NCI-H2171 treated with DMSO at 0.1 percent for 48 hours (cell line): ENCODE results near the gene MRPS33.
"Not testable (repeated sequence)": the region's sequence is repeated elsewhere in the genome, so short reads cannot be mapped to it uniquely, and the experiment has no call there.

Source experiments
- DNase-seq: peaks from one replicate; lab custom pipeline; 2025; lab: John Stamatoyannopoulos, UW

The MRPS33 gene

DNA sequence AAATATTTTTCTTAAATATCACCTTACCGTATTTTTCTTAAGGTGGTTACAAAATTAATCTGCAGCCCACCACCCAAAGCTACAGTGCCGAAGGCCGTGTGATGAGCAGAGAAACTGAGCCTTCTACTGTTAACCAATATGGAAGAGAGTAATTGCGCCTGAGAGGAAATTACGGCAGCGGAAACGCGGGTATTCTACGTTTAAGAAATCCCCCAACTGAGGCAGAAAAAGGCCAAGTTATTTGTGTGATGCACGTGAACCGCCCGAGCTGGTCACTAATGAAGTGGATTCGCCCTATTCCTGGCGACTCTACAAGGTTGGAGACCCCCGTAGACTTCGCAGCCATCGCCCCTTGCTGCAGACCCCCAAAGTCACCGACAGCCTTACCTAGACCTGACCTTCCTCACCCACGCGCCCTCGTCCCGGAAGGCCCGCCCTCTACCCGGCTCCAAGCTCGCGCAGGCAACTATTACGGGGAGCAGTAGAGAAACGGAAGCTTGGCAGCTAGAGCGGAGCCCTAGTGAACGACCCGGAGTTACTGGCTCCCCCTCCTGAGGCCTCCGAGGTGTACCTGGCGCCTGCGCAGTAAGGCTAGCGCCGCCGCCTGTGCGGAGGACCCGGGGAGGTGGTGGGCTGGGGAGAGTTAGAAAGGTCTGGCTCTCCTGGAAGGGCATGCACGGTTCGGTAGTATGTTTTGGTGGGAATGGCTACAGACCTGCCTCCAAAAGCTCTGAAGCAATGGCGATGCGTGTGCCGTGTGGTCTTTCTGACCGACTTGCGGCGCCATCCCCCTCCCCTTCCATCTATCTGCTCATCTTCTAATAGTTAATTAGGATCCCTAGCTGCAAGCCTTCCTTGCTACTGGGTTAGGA lies at the start of gene MRPS33:
TSS of gene MRPS33 (minus strand) at position 429 of the 872 bp plus-strand sequence. CDS start 4,319 bp downstream, outside the sequence.
- peak; percentile 99 for DNase-seq

DNA sequence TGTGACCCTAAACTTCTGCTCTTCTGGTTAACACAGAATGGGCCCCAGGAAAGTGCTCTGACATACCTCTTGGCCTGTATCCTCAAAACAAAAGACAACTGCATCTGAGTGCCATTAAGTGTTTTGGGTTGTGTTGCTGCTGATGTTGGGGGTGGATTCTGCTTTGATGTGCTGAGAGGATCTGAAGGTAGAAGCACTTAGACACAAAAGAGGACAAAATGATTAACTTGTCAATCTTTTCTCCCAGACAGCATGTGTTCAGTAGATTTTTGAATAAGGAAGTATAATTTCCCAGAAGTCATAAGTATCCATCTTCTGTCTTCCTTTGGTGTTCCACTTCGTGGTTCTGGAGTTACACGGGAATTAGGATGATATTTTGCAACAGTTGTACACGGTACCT lies 43.0 kb upstream of the MRPS33 start:
- no peak for DNase-seq

DNA sequence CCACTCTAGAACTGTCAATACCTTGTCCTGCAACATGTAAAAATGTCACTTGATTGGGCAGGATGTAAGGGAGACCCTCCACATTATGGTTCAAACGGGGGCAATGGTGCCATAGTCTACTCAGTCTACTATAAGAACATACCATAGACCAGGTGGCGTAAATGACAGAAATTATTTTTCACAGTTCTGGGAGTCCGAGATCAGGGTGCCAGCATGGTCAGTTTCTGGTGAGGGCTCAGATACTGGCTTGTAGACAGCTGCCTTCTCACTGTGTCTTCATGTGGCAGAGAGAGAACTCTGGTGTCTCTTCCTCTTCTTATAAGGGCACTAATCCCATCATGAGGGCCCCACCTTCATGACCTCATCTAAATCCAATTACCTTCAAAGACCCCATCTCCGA lies 40.4 kb upstream of the MRPS33 start:
- DNase-seq = no peak

DNA sequence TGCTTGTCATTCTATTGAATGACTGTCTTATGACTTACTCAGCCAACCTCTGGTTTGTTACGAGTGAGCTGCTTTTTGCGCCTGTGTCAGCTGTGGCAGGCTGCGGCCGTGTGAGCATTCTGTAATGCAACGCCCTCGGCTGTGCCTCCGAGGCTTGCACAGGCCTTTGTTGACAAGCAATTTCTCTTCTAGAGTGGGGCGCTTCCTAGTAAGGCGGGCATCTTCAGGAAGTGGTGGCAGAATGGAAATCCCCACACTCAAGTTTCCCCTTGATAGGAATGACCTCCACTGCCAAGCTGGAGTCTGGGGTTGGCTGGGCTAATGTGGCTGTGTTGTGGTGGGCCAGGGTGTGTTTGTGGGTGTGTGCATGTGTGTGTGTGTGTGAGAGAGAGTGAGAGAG lies 38.9 kb upstream of the MRPS33 start:
- DNase-seq = no peak

DNA sequence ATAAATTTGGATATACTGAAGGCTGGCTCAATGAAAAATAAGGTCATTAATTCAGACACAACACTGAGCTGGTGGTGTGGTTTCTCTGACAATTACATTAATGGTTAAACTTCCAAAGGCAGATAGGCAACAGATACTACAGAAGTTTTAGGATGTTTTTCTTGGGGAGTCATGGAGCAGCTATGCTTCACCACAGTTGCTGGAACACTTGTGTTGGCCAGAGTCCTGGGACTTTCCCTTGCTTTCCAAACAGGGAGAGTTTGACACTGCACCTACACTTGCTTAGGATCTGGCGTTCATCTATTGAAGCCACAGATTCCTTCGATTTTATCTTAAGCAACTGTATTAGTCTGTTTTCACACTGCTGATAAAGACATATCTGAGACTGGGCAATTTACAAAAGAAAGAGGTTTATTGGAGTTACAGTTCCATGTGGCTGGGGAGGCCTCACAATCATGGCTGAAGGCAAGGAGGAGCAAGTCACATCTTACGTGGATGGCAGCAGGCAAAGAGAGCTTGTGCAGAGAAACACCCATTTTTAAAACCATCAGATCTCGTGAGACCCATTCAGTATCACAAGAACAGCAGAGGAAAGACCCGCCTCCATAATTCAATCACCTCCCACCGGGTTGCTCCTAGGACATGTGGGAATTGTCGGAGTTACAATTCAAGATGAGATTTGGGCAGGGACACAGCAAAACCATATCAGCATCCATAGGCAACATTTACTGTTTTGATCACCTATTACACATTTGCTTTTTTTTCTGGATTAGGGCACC lies 31.3 kb upstream of the MRPS33 start:
- no peak for DNase-seq

DNA sequence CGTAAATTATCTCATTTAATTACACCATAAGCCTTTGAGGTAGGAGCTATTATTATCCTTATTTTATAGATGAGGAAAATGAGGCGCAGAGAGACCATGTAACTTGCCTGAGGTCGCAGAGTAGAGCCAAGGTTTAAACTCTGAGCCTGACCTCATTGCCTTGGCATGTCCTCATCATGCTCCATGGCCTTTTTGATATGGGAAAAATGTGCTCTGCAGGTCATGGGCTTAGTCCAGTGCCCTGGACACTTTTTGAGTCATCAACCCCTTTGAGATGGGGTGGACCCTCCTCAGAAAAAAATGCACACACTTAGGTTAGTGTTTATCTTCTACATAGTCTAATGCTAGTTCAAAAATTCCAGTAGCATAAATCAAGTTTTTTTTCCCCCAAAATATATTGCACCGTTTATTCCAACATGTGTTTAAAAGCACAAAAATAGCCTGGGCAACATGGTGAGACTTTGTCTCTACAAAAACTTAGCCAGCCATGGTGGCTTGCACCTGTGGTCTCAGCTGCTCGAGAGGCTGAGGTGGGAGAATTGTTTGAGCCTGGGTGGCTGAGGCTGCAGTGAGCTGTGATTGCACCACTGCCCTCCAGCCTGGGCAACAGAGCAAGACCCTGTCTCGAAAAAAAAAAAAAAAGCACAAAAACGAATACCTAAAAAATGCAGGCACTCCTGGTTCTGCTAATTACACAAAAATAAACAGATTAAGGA lies 30.5 kb upstream of the MRPS33 start:
- DNase-seq = no peak

DNA sequence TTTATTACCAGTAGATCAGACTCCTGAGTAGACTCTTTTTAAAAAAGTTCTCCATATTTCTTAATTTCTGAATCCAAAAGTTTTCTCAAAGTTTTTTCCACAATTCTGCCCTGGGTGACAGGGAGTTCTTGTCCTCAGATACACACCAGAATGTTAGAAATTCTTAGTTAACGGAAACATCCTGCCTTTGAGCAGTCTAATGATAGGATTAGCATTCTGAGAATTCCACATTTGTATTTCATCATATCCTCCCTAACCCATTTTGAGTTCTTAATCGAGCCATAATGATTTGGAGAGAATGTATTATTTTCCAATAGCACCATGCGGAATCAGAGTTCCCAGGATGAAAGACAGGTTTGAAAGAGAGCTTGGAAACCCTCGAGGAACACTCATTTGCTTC lies 28.9 kb upstream of the MRPS33 start:
- no peak for DNase-seq

DNA sequence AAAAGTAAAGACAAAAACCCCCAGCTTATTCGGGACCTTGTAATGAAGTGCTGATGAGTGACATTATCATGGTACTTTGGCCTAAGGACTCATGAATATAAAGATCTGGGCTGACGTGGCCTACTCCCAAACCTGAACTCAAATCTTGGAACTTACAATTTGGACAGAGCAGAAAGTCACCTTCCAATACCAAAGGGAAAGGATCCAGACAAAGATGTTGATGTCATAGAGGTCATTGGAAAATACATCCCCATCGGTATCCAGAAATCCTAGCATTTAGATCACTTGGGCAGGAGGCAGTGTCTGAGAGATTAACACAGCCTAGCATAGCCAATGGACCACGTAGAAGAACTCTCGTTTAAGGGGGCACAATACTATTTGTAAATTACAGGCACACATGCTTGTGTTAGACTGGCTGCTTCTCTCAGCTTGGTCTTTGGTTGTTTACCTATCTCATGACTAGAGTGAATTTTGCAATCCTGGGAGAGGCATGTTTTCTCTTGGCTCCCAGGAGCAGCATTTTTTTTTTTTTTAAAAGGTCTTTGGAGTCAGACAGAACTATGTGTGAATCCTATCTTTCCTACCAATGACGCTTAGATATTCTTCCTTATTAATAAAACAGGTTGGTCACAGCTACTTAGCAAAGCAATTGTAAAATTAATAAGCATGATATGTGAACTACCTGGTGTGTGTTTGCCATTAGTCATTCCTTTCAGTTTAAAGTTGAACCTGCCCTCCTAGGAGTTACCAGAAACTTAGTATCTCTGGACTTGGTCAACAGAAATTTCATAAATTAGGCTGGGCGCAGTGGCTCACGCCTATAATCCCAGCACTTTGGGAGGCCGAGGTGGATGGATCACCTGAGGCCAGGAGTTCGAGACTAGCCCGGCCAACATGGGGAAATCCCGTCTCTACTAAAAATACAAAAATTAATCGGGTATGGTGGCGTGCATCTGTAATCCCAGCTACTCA lies 27.8 kb upstream of the MRPS33 start:
- no peak for DNase-seq

DNA sequence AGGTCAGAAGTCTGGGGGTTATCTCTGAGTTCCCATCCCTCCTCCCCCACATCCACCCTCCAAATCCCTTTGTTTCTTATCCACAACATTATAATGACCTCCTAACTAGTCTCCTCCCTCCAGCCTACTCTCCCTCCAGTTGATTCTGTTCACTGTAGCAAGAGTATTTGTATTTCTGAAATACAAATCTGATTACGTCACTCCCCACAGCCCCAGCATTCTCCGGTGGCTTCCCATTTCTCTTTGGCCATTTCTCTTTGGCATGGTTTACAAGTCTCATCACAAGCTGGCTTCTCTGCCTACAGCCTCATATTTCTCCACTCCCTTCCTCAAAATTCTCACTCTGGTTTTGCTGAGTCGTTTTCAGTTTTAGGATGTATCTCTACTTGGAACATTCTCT lies 24.6 kb upstream of the MRPS33 start:
- peak; percentile 2 for DNase-seq

DNA sequence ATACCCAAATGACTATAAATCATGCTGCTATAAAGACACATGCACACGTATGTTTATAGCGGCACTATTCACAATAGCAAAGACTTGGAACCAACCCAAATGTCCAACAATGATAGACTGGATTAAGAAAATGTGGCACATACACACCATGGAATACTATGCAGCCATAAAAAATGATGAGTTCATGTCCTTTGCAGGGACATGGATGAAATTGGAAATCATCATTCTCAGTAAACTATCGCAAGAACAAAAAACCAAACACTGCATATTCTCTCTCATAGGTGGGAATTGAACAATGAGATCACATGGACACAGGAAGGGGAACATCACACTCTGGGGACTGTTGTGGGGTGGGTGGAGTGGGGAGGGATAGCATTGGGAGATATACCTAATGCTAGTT lies 23.3 kb upstream of the MRPS33 start:
- not testable (repeated sequence) for DNase-seq

DNA sequence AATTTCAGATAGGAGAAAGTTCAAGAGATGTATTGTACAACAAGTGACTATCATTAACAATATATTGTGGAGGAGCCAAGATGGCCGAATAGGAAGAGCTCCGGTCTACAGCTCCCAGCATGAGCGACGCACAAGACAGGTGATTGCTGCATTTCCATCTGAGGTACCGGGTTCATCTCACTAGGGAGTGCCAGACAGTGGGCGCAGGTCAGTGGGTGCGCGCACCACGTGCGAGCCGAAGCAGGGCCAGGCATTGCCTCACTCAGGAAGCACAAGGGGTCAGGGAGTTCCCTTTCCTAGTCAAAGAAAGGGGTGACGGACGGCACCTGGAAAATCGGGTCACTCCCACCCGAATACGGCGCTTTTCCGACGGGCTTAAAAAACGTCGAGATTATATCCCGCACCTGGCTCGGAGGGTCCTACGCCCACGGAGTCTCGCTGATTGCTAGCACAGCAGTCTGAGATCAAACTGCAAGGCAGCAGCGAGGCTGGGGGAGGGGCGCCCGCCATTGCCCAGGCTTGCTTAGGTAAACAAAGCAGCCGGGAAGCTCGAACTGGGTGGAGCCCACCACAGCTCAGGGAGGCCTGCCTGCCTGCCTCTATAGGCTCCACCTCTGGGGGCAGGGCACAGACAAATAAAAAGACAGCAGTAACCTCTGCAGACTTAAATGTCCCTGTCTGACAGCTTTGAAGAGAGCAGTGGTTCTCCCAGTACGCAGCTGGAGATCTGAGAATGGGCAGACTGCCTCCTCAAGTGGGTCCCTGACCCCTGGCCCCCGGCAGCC lies 18.0 kb upstream of the MRPS33 start:
- peak; percentile 16 for DNase-seq

DNA sequence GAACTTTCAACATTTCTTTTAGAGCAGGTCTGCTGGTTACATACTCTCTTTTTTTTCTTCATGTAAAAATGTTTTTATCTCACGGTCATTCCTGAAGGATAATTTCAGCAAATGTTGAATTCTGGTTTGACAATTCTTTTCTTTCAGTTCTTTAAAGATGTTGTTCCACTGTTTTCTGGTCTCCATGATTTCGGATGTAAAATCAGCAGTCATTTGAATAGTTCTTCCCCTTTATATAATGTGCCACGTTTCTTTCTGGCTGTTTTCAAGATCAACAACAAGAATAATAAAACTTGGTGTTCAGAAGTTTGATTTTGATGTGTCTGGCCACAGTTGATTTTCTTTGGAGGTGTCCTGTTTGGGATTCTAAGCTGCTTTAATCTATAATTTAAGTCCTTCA lies 14.0 kb upstream of the MRPS33 start:
- DNase-seq = no peak

DNA sequence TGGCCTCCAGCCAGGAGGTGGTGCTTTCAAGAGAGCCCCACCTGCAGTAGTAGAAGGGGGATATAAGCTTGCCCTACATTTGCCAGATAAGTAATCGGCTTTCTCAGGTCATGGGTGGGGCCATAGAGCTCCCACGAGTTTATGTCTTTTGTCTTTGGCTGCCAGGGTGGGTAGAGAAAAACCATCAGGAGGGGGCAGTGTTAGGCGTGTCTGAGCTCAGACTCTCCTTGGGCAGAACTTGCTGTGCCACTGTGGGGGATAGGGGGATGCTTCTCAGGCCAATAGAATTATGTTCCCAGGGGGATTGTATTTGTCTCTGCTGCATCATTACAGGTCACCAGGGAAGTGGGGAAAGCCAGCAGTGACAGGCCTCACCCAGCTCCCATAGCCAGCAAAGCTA lies 12.3 kb upstream of the MRPS33 start:
- DNase-seq = no peak

DNA sequence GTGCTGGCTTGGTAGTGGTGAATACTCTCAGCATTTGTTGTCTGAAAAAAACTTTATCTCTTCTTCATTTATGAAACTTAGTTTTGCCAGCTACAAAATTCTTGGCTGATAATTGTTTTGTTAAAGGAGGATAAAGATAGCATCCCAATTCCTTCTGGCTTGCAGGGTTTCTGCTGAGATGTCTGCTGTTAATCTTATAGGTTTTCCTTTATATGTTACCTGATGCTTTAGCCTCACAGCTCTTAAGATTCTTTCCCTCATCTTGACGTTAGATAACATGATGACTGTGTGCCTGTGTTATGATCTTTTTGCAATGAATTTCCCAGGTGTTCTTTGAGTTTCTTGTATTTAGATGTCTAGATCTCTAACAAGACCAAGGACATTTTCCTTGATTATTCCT lies 9.9 kb upstream of the MRPS33 start:
- no peak for DNase-seq

DNA sequence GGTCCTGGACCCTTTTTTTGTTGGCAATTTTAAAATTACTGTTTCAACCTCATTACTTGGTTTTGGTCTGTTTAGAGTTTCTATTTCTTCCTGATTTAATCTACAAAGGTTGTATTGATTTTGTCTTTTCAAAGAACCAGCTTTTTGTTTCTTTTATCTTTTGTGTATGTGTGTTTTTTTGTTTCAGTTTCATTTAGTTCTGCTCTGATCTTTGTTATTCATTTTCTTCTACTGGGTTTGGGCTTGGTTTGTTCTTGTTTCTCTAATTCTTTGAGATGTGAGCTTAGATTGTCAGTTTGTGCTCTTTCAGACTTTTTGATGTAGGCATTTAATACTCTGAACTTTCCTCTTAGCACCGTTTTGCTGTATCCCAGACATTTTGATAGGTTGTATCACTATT lies 8.5 kb upstream of the MRPS33 start:
- no peak for DNase-seq

DNA sequence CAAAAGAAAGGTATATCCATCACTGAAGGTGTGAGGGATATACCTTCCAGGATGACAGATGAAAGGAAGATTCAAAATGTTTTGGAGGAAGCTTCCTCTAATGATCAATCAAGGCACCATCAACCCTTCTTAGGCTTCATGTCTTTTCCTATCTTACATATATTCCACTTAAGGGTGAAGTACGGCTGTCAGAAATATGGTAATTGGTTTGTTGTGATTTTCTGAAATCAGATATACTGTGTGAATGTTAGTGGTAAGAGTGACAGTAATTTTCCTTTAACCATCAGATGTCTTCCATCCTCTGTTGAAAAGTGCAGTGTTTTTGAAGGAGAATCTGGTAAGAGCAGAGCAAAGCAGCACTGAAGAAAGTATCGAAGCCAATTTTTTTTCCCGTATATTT lies 2.8 kb upstream of the MRPS33 start:
- DNase-seq = no peak

DNA sequence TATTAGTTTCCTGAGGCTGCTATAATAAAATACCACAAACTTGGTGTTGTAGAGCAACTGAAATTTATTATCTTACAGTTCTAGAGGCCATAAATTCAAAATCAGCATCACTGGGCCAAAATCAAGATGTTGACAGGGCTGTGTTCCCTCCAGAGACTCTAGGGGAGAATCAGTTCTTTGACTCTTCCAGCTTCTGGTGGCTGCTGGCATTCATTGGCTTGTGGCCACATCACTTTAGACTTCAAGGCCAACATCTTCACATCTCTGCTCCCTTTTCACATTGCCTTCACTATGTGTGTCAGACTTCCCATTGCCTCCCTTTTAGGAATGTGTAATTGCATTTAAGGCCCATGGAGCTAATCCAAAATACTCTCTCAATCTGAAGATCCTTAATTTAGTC lies 1.6 kb upstream of the MRPS33 start:
- DNase-seq = no peak

DNA sequence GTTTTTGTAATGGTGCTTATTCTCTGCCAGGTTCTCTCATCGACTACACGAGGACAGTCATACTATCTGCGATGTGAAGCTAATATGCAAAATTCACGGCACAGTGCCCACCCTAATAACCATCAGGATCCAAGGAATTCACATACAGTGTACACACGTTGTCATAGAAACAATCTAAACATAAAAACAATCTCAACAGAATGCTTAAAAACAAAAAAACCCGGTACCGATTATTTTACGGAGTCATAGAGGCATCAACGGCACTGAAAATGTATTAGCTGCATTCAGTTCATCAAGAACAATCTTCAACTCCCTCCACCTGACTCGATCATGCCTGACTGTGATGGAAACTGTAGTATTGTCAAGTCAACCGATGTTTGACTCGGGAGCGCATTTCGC lies 628 bp downstream of the MRPS33 start:
- no peak for DNase-seq

DNA sequence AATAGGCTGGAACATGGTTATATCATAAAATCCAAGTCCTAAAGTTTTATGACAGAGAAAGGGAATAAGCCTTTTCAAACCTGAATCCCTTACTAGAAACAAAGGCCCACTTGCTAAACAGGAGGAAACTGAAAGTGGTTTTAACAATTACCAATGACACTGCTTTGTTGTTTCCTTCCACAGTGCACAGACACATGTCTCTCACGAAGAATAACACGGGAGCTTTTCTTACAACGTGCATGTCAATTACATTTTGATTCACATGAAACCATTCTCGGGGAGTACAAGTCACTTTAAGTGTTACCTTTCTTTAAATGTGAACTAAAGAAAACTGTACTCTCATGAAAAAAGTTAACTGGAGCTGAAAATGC lies 1.4 kb downstream of the MRPS33 start:
- DNase-seq = no peak

DNA sequence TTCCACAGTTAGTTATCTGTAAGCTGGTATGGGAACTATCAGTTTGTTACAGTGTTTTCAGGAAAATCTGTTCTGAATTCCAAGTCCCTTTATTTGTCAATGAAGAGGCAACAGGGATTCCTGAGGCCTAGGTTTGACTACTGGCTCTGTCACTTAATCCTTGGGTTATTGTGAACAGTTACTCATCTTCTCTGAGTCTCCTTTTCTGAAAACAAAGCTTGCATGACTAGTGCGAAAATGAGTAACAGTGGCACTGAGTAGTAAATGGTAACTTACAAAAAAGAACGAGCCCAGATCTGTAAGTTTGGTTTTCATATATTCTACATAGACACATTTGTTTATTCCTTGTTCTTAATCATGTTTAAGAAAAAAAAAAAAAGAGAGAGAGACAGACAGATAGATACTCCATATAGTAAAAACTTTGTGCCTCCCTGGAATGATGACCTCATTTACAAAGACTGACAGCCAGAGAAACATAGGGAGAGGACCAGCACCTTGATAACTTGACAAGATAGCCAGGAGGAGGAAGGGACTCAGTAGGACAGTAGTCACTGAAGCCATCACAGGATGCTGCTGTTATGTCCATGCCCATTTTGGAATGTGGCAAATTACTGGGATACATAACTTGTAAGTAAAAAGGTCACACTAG lies 1.9 kb downstream of the MRPS33 start:
- DNase-seq = no peak
